Measurements from ENCODE around the gene RNF123.

DNA sequence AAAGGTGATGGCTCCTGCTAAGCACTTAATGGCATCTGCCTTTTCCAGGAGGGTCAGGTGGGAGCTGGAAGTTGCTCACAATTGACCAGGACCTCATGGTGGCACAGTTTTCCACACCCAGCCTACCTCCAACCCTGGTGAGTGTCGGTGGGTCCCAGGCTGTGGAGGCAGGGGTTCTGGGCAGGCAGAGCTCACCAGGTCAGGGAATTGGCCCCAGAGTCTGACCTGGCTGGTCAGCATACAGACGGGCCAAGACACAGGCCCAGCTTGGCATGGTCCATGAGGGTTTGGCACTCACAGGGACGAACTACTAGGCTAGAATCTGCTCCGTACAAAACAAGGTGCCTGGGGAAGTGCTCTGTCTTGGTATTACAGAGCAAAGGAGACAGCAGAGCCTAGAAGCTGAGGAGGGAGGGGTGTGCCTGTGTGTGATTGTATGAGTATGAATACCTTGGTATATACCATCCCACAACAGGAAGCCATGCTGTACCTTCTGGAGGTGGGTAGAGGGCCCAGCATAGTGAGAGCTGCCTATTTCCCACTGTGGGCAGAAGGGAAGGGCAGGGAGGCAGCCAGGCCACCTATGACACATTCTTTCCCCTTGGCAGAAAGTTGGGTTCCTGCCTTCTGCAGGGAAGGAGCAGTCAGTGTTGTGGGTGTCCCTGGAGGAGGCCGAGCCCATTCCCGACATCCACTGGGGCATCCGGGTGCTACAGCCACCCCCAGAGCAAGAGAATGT lies 8.7 kb upstream of the RNF123 start:
- TF ChIP-seq, protein P1, sequence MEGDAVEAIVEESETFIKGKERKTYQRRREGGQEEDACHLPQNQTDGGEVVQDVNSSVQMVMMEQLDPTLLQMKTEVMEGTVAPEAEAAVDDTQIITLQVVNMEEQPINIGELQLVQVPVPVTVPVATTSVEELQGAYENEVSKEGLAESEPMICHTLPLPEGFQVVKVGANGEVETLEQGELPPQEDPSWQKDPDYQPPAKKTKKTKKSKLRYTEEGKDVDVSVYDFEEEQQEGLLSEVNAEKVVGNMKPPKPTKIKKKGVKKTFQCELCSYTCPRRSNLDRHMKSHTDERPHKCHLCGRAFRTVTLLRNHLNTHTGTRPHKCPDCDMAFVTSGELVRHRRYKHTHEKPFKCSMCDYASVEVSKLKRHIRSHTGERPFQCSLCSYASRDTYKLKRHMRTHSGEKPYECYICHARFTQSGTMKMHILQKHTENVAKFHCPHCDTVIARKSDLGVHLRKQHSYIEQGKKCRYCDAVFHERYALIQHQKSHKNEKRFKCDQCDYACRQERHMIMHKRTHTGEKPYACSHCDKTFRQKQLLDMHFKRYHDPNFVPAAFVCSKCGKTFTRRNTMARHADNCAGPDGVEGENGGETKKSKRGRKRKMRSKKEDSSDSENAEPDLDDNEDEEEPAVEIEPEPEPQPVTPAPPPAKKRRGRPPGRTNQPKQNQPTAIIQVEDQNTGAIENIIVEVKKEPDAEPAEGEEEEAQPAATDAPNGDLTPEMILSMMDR (IDR thresholded peaks at IDR 0.05; ENCODE audit: low read depth, low read length): no peak
- TF ChIP-seq, protein P2, sequence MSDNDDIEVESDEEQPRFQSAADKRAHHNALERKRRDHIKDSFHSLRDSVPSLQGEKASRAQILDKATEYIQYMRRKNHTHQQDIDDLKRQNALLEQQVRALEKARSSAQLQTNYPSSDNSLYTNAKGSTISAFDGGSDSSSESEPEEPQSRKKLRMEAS (IDR thresholded peaks at IDR 0.05; ENCODE audit: low read depth, low read length): no peak
- TF ChIP-seq POLR2A (IDR thresholded peaks at IDR 0.05; ENCODE audit: extremely low read depth, insufficient read length): no peak

All from NB4 (cell line).